Ureter (tissue), 1 donor: Measurements from ENCODE around the gene LIMA1. TPM values are rescaled to one million over a fixed set of nuclear protein-coding genes. Genes with fewer than 3 reads are reported as not detected.
"Not testable (repeated sequence)": the region's sequence is repeated elsewhere in the genome, so short reads cannot be mapped to it uniquely, and the experiment has no call there.

Experiments
- DNase-seq: peaks from one replicate; pipeline ENCODE4 v3.0.0-alpha.2; 2020; ENCODE audit warnings: low spot score
- total RNA-seq: library from RNA; stranded (reverse); gene quantifications from one replicate; pipeline ENCODE4 v1.2.4, GENCODE V29; 2023
- donor health status: DM: yes; HTN: yes; CAD: no.

LIMA1 gene
- total RNA-seq, 1 donor from 2014 or later: 177 TPM

DNA sequence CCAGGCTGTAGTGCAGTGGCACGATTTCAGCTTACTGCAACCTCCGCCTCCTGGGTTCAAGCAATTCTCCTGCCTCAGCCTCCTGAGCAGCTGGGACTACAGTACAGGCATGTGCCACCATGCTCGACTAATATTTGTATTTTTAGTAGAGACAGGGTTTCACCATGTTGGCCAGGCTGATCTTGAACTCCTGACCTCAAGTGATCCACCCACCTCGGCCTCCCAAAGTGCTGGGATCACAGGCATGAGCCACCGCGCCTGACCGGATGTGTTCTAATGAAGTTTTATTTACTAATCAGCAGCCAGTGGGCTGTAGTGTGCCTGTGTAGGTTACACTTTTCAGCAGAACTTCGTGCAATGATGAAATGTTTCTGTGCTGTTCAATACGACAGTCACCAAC, 35.7 kb downstream of the LIMA1 start:
- not testable (repeated sequence) for DNase-seq

- peak; percentile 61 for DNase-seq
These were observed 36.3 kb downstream of the LIMA1 start for GRCh38 chr12:50246873-50247612.

GRCh38 chr12:50246197-50246865, 37.0 kb downstream of the LIMA1 start:
- no peak for DNase-seq

DNA sequence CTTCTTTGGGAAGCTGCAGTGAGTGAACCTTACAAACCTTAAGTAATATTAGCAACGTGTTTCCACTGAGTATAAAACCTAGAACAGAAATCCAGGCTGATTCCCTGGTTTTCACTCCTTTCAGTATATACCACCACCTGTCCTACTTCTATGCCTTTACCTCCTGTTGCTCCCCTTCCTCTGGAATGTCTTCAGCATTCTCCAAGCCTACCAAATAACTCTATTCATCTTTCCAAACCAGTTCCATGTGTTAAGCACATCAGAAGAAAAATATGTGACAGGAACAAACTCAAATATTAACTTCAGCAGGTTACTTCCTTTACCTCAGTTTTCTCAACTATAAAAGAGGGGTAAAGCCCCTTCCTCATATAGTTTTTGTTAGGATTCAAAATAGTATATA, 39.8 kb downstream of the LIMA1 start:
- DNase-seq: no peak

DNA sequence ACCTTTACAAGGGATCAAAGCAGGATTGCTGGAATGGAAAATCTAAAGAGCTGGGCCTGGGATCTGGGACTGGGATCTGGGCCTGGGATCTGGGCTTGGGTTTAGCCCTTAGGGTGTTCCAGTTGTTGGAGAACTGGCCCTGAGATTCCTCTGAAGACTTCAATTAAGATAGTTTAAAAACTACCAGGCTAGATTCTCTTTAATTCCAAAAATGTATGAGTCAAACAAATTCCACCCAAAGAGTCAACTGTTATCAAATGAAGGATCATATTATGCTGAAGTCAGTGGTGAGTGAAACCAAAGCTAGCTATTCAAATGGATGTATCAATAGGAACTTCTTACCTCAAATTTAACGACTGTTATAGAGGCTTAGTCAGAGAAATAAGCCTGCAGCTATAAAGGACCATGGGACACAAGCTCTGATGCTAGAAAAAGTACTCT, 40.5 kb downstream of the LIMA1 start:
- DNase-seq: no peak

- DNase-seq: no peak
These were observed 42.1 kb downstream of the LIMA1 start for GRCh38 chr12:50241178-50241577.

GRCh38 chr12:50240792-50241114, 42.6 kb downstream of the LIMA1 start:
- DNase-seq: no peak

DNA sequence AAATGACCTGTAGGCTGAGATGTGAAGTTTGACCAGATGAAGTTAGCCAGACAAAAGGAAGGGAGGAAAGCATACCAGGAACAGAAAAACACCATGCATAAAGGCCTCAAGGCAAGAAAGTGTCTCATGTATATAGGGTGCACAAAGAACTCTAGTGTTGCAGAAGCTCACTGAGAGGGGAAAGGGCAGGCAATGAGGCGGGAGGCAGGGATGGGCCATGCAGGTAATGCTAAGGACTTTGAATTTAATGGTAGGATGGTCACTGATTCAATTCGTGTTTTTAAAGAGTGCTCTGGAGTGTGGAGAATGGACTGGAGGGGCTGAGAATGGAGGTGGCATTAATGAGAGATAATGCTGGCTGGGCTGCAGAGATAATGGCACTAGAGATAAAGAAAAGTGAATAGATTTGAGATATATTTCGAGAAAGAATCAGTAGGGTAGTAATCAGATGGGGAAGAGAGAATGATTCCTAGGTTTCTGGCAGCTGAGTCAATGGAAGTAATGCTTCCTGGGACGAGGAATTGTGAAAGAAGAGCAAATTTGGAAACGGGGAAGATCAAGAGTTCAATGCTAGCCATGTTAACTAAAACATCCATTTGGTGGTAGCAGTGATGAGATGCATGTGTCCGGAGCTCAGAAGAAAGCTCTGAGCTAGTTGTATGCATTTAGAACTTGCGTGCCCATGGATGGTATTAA, 43.1 kb downstream of the LIMA1 start:
- no peak for DNase-seq

DNA sequence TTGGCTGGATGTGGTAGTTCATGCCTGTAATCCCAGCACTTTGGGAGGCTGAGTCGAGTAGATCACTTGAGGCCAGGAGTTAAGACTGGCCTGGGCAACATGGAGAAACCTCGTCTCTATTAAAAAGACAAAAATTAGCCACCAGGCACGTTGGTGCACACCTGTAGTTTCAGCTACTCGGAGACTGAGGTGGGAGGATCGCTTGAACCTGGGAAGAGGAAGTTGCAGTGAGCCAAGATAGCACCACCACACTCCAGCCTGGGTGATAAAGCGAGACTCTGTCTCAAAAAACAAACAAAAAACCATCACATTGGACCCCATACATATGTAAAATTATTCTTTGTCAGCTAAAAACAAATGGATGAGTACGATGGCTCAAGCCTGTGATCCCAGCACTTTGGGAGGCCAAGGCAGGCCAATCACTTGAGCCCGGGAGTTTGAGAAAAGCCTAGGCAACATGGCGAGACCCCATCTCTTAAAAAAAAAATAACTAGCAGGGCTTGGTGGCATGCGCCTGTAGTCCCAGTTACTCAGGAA, 43.9 kb downstream of the LIMA1 start:
- DNase-seq: no peak

- DNase-seq: no peak
These were observed 49.0 kb downstream of the LIMA1 start for GRCh38 chr12:50234347-50234746.

DNA sequence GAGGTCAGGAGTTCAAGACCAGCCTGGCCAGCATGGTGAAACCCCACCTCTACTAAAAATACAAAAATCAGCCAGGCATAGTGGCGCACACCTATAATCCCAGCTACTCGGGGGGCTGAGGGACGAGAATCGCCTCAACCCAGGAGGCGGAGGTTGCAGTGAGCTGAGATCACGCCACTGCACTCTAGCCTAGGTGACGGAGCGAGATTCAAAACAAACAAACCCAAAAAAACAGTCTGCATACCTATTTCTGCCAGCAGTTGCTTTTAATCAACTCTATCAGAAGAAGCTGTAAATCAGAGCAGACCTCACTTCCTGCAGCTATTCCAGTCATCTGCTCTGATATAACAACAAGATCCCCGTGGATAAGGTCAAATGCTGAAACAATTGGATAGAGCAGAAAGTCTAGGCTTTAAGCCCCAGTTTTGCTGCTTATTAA, 50.5 kb downstream of the LIMA1 start:
- DNase-seq: no peak

GRCh38 chr12:50232206-50232605, 51.1 kb downstream of the LIMA1 start:
- DNase-seq: no peak

DNA sequence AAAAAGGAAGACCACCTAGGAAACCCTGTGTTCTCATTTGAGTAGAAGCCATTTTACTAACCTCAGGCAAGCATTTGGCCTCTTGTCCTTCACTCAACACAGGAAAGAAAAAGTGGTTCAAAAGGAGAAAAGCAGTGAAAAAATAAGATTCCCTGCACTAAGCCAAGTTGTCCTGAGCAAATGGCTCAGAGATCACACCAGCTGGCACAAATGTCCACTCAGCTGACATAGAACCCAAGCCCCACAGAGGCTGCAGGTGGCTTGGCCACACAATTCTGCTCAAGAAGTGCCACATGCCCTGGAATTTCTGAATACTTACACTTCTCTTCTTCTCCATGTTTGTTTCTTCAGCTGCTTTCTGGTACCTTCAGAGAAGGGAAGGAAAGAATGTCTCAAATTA, 52.0 kb downstream of the LIMA1 start:
- no peak for DNase-seq

- no peak for DNase-seq
These were observed 53.1 kb downstream of the LIMA1 start for GRCh38 chr12:50230217-50230616.

DNA sequence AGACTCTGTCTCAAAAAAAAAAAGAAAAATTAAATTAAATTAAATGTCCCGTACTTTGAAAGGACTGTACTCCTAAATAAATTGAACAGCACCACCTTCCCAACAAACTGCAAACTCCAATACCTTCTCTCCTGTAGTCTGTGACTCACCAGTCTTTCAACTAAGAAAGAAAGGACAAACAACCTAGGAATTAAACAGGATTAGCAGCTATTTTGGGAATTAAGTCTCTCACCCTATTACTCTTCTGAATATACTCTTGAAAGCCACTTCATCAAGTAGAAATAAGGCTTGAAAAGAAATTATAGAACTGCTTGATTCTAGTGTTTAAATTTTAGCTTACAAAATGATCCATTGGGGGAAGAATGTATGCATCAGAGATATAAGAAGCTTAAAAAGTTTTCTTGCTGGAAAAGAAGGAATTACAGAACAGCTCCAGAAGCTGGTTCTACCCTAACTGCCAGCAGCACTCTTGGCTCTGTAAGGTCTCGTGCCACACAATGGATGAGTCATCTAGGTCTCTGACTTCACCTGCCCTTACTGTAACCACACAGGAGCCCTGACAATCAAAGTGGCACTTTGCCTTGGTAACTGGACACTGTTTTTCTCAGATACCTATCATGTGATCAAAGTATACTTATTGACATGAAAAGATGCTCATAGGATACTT, 59.2 kb downstream of the LIMA1 start:
- DNase-seq: no peak

DNA sequence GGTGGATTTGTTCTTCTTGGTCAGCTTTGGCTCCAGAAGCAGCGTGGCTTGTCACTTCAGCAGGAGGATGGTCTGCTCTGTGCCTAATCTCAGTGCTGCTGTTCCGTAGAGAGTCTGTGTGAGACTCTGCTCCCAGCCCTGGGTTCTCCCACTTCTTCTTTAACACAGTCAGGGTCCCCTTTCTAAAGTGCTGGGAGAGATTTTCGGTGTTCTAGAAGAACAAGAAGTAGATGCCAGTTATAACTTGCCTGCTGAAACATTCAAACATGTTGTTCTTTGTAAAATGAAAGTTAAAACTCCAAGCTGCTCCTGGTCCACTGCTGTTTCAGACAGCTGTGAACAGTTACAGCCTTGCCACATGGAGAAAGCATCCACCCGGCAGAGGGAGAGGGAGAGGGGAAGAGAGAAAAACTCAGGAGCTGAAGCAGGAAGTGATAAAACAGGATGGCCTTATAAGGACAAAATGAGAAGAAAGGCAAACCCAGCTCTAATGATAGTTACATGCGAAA, 61.0 kb downstream of the LIMA1 start:
- peak; percentile 67 for DNase-seq

GRCh38 chr12:50221228-50222008, 61.9 kb downstream of the LIMA1 start:
- no peak for DNase-seq

DNA sequence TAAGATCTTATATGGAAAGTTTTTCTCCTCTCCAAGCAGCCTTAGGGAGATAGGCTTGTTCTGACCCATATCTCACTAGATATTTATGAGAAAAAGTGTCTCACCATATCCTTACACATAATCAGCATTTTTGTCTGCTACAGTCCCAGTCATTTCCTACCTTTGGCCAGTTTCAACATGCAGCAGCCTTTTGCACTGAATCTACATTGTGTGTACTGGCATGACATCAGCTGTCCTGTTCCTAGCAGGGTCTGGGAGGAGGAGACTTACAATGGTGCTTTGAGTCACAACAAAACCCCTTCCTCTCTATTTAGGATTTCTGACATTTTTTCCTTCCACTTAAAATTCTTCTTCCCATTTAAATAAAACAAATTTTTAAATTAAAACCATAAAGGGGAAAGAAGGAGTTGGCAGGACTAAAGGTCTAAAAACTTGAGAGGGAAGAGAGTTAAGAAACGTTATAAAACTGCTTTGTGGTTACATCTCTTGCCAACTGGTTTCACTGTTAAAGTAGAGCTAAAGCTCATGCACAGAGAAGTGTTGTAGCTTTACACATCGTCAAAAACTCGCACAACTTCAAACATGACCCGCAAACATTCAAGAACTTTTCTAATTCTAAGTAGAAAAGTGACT, 62.8 kb downstream of the LIMA1 start:
- DNase-seq: no peak

- no peak for DNase-seq
These were observed 63.8 kb downstream of the LIMA1 start for GRCh38 chr12:50219544-50219943.

DNA sequence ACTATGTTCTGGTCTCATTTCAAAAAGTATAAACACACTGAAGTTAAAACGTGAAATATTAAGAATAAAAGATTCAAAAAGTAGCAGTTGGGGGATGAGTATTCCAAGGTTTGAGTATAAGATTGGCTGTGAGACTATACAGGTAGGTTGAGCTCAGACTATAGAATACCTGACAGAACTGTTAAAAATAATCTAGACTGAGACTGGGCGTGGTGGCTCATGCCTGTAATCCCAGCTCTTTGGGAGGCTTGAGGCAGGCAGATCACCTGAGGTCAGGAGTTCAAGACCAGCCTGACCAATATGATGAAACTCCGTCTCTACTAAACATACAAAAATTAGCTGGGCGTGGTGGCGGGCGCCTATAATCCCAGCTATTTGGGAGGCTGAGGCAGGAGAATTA, 64.3 kb downstream of the LIMA1 start:
- DNase-seq: not testable (repeated sequence)

GRCh38 chr12:50218386-50218785, 64.9 kb downstream of the LIMA1 start:
- DNase-seq: no peak
